ENCODE measurements around the gene EFNA2. TPM values are rescaled to one million over a fixed set of nuclear protein-coding genes. Genes with fewer than 3 reads are reported as not detected.

EFNA2 gene
- polyA plus RNA-seq, 1 donor from 2014 or later, result 10.3 TPM

- peak overlapping the region; percentile 98 for H3K27ac ChIP-seq (ENCODE audit: low read length)
- no peak overlapping the region for H2AFZ ChIP-seq (ENCODE audit: low read depth, low read length)
- no peaks in the 10 kb centered on the region for H3K9me2 ChIP-seq (ENCODE audit: insufficient read depth, low read length)
- H3K9me3 ChIP-seq (ENCODE audit: low read length), result no peaks in the 10 kb centered on the region
- no peaks in the 10 kb centered on the region for H3K36me3 ChIP-seq (ENCODE audit: insufficient read depth, low read length)
- H3K79me2 ChIP-seq (replicated peaks; ENCODE audit: insufficient read depth, low read length), result peaks cover 58% of the 10 kb centered on the region
- H4K20me1 ChIP-seq (ENCODE audit: insufficient read depth), result peaks cover 4% of the 10 kb centered on the region
- no peaks in the 10 kb centered on the region for H3F3A ChIP-seq (ENCODE audit: insufficient read depth, low read length, poor library complexity, severe bottlenecking)
- H3K4me2 ChIP-seq (ENCODE audit: low read length), result peak overlapping the region; percentile 86
- no peaks in the 10 kb centered on the region for H3K27me3 ChIP-seq (ENCODE audit: insufficient read depth, low read depth, low read length)
- TF ChIP-seq EP300 (conservative IDR thresholded peaks at IDR 0.05; ENCODE audit: poor library complexity, severe bottlenecking) (peak; percentile 60), EZH2 (IDR thresholded peaks at IDR 0.05; ENCODE audit: borderline replicate concordance, insufficient read depth, low read length, poor library complexity, severe bottlenecking) (no peak), REST (IDR thresholded peaks at IDR 0.05; ENCODE audit: borderline replicate concordance) (peak; percentile 62), POLR2AphosphoS5 (IDR thresholded peaks at IDR 0.05) (peak; percentile 49), SMC3 (conservative IDR thresholded peaks at IDR 0.05; ENCODE audit: poor library complexity) (no peak)
- H3K9ac ChIP-seq (ENCODE audit: low read length), result peak overlapping the region; percentile 99
- peak overlapping the region; percentile 93 for H3K4me3 ChIP-seq (ENCODE audit: low read length)
These were observed 35.0 kb upstream of the EFNA2 start for GRCh38 chr19:1250437-1251260.

GRCh38 chr19:1251330-1252220, 34.1 kb upstream of the EFNA2 start:
- H3K36me3 ChIP-seq (ENCODE audit: insufficient read depth, low read length), result no peaks in the 10 kb centered on the region
- no peaks in the 10 kb centered on the region for H3F3A ChIP-seq (ENCODE audit: insufficient read depth, low read length, poor library complexity, severe bottlenecking)
- H3K4me3 ChIP-seq (ENCODE audit: low read length), result peak overlapping the region; percentile 93
- H3K79me2 ChIP-seq (replicated peaks; ENCODE audit: insufficient read depth, low read length), result peaks cover 58% of the 10 kb centered on the region
- H3K27ac ChIP-seq (ENCODE audit: low read length), result peak overlapping the region; percentile 98
- H4K20me1 ChIP-seq (ENCODE audit: insufficient read depth), result peaks cover 4% of the 10 kb centered on the region
- H3K9me3 ChIP-seq (ENCODE audit: low read length), result no peaks in the 10 kb centered on the region
- H2AFZ ChIP-seq (ENCODE audit: low read depth, low read length), result no peak overlapping the region
- H3K4me2 ChIP-seq (ENCODE audit: low read length), result peak overlapping the region; percentile 86
- peak overlapping the region; percentile 99 for H3K9ac ChIP-seq (ENCODE audit: low read length)
- no peaks in the 10 kb centered on the region for H3K27me3 ChIP-seq (ENCODE audit: insufficient read depth, low read depth, low read length)
- TF ChIP-seq MXI1 (conservative IDR thresholded peaks at IDR 0.05; ENCODE audit: poor library complexity, severe bottlenecking) (peak; percentile 41), EZH2 (IDR thresholded peaks at IDR 0.05; ENCODE audit: borderline replicate concordance, insufficient read depth, low read length, poor library complexity, severe bottlenecking) (no peak), CTCF (IDR thresholded peaks at IDR 0.05; ENCODE audit: poor library complexity, severe bottlenecking) (no peak), REST (IDR thresholded peaks at IDR 0.05; ENCODE audit: borderline replicate concordance) (peak; percentile 13), EP300 (conservative IDR thresholded peaks at IDR 0.05; ENCODE audit: poor library complexity, severe bottlenecking) (no peak)
- H3K9me2 ChIP-seq (ENCODE audit: insufficient read depth, low read length), result no peaks in the 10 kb centered on the region
